ENCODE measurements around the gene CDH5.

DNA sequence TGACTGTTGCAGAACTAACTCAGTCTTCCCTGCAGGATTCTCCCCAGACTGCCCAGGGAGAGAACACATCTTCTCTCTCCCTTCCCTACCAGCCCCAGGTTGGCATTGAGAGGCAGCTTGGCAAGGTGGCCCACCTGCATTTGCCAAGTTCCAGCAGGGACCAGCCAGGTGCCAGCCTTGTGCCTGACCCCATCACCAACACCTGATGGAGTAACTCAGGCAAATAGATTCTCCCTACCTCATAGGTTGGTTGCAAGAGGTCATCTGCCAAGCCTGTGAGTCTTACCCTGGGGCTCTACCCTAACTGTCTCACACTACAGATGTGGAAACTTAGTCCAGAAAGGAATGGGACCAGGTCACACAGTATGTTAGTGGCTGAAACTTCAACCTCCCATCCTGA is 81.0 kb downstream of the CDH5 start:
- TF ChIP-seq, protein P1, sequence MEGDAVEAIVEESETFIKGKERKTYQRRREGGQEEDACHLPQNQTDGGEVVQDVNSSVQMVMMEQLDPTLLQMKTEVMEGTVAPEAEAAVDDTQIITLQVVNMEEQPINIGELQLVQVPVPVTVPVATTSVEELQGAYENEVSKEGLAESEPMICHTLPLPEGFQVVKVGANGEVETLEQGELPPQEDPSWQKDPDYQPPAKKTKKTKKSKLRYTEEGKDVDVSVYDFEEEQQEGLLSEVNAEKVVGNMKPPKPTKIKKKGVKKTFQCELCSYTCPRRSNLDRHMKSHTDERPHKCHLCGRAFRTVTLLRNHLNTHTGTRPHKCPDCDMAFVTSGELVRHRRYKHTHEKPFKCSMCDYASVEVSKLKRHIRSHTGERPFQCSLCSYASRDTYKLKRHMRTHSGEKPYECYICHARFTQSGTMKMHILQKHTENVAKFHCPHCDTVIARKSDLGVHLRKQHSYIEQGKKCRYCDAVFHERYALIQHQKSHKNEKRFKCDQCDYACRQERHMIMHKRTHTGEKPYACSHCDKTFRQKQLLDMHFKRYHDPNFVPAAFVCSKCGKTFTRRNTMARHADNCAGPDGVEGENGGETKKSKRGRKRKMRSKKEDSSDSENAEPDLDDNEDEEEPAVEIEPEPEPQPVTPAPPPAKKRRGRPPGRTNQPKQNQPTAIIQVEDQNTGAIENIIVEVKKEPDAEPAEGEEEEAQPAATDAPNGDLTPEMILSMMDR (IDR thresholded peaks at IDR 0.05): no peak
- TF ChIP-seq CREB1 (CRISPR knock-in tag; IDR thresholded peaks at IDR 0.05): no peak
- TF ChIP-seq, protein P2, sequence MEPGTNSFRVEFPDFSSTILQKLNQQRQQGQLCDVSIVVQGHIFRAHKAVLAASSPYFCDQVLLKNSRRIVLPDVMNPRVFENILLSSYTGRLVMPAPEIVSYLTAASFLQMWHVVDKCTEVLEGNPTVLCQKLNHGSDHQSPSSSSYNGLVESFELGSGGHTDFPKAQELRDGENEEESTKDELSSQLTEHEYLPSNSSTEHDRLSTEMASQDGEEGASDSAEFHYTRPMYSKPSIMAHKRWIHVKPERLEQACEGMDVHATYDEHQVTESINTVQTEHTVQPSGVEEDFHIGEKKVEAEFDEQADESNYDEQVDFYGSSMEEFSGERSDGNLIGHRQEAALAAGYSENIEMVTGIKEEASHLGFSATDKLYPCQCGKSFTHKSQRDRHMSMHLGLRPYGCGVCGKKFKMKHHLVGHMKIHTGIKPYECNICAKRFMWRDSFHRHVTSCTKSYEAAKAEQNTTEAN (CRISPR knock-in tag; IDR thresholded peaks at IDR 0.05): no peak
- TF ChIP-seq, protein P3, sequence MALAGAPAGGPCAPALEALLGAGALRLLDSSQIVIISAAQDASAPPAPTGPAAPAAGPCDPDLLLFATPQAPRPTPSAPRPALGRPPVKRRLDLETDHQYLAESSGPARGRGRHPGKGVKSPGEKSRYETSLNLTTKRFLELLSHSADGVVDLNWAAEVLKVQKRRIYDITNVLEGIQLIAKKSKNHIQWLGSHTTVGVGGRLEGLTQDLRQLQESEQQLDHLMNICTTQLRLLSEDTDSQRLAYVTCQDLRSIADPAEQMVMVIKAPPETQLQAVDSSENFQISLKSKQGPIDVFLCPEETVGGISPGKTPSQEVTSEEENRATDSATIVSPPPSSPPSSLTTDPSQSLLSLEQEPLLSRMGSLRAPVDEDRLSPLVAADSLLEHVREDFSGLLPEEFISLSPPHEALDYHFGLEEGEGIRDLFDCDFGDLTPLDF (CRISPR knock-in tag; IDR thresholded peaks at IDR 0.05): no peak
- no peak for TF ChIP-seq CBFB (CRISPR knock-in tag; IDR thresholded peaks at IDR 0.05; ENCODE audit: low read depth)
- TF ChIP-seq NFYB (CRISPR knock-in tag; conservative IDR thresholded peaks at IDR 0.05; ENCODE audit: low read depth): no peak
- TF ChIP-seq, protein P4, sequence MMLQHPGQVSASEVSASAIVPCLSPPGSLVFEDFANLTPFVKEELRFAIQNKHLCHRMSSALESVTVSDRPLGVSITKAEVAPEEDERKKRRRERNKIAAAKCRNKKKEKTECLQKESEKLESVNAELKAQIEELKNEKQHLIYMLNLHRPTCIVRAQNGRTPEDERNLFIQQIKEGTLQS (CRISPR knock-in tag; conservative IDR thresholded peaks at IDR 0.05): no peak
- TF ChIP-seq TP53 (CRISPR knock-in tag; IDR thresholded peaks at IDR 0.05): no peak
- no peak for TF ChIP-seq SMAD3 (CRISPR knock-in tag; IDR thresholded peaks at IDR 0.05; ENCODE audit: borderline replicate concordance)
- TF ChIP-seq SP1 (CRISPR knock-in tag; conservative IDR thresholded peaks at IDR 0.05): no peak
- TF ChIP-seq ZNF263 (CRISPR knock-in tag; IDR thresholded peaks at IDR 0.05; ENCODE audit: low read depth): no peak
- no peak for TF ChIP-seq TEAD1 (CRISPR knock-in tag; IDR thresholded peaks at IDR 0.05)
- no peak for TF ChIP-seq FOXP1 (CRISPR knock-in tag; IDR thresholded peaks at IDR 0.05; ENCODE audit: borderline replicate concordance)

Measured in WTC11 (cell line).